OCI-LY7 (cell line): ENCODE data around the gene MYOF. TPM values are rescaled to one million over a fixed set of nuclear protein-coding genes. Genes with fewer than 3 reads are reported as not detected.

ENCODE experiments used
- BruUV-seq: library from RNA; stranded (reverse); fragments of 400-500 nt; replicated peaks from 2 replicates; lab custom pipeline; 2021; lab: Mats Ljungman, UMichigan
- CTCF ChIA-PET: fragments of 300-600 bp; sonication (Branson Sonifier 250); formaldehyde crosslinking; loops from one replicate; lab custom pipeline; 2022; ENCODE audit warnings: antibody characterized with exemption; ENCODE audit not compliant: unreplicated experiment; lab: Charles Lee
- POLR2A ChIA-PET: fragments of 300-600 bp; sonication (Branson Sonifier 250); formaldehyde crosslinking; loops from one replicate; lab custom pipeline; 2022; ENCODE audit warnings: antibody characterized with exemption; lab: Charles Lee
- DNase-seq: peaks from one replicate; pipeline ENCODE4 v3.0.0-alpha.2; 2015; ENCODE audit warnings: low spot score
- H2AFZ ChIP-seq: fragments of 200-600 bp; sonication (generic), shearing (Covaris generic); 2 replicates; pipeline ENCODE4 v1.6.1; 2014; ENCODE audit warnings: mild to moderate bottlenecking, antibody characterized with exemption, low read length, moderate library complexity
- H3K27ac ChIP-seq: fragments of 200-600 bp; sonication (generic); 2 replicates; pipeline ENCODE4 v1.5.1; 2014; ENCODE audit warnings: mixed run types, low read depth, mild to moderate bottlenecking, moderate library complexity, low read length, inconsistent platforms; ENCODE audit not compliant: poor library complexity, severe bottlenecking
- H3K36me3 ChIP-seq: fragments of 200-600 bp; sonication (generic); 2 replicates; pipeline ENCODE4 v1.6.1; 2014; ENCODE audit warnings: mild to moderate bottlenecking, antibody characterized with exemption, low read length, moderate library complexity, mixed read lengths; ENCODE audit not compliant: insufficient read depth
- H3K4me1 ChIP-seq: fragments of 200-600 bp; sonication (generic); 2 replicates; pipeline ENCODE4 v1.5.1; 2014; ENCODE audit warnings: mild to moderate bottlenecking, low read length; ENCODE audit not compliant: insufficient read depth, poor library complexity, severe bottlenecking
- H3K4me2 ChIP-seq: fragments of 200-600 bp; sonication (generic); 2 replicates; pipeline ENCODE4 v1.6.1; 2014; ENCODE audit warnings: mild to moderate bottlenecking, low read length
- H3K4me3 ChIP-seq: fragments of 200-600 bp; sonication (generic); 2 replicates; pipeline ENCODE4 v1.5.1; 2014; ENCODE audit warnings: mild to moderate bottlenecking, low read depth, low read length; ENCODE audit not compliant: poor library complexity, severe bottlenecking
- H3K79me2 ChIP-seq: fragments of 200-600 bp; sonication (generic); 2 replicates; pipeline ENCODE4 v1.6.1; 2016; ENCODE audit warnings: low read depth, mild to moderate bottlenecking, low read length, moderate library complexity, mixed read lengths; ENCODE audit not compliant: insufficient read depth
- H3K9me2 ChIP-seq: fragments of 200-600 bp; sonication (generic); 2 replicates; pipeline ENCODE4 v1.6.1; 2016; ENCODE audit warnings: mild to moderate bottlenecking, low read length, mixed read lengths; ENCODE audit not compliant: insufficient read depth
- H3K9me3 ChIP-seq: fragments of 200-600 bp; sonication (generic); 2 replicates; pipeline ENCODE4 v1.6.1; 2014; ENCODE audit warnings: mild to moderate bottlenecking, mixed run types, low read length, mixed read lengths
- H4K20me1 ChIP-seq: fragments of 200-600 bp; sonication (generic); 2 replicates; pipeline ENCODE4 v1.6.1; 2014; ENCODE audit warnings: mild to moderate bottlenecking, antibody characterized with exemption, low read length, moderate library complexity, mixed read lengths; ENCODE audit not compliant: insufficient read depth
- CTCF ChIP-seq: fragments of 200-600 bp; sonication (generic); conservative IDR thresholded peaks from 2 replicates; pipeline ENCODE4 v1.5.1; 2014; ENCODE audit warnings: mild to moderate bottlenecking, antibody characterized with exemption, low read length, moderate library complexity, mixed read lengths
- EZH2phosphoT487 ChIP-seq: fragments of 200-600 bp; sonication (generic); IDR thresholded peaks from 2 replicates; pipeline ENCODE4 v1.6.1; 2018; ENCODE audit warnings: low read depth, borderline replicate concordance, mild to moderate bottlenecking, mixed run types, antibody characterized with exemption, low read length, moderate library complexity, mixed read lengths
- intact Hi-C: fragments of 100-400 bp; cut with micrococcal nuclease; formaldehyde crosslinking; loops from one replicate; pipeline ENCODE4 v1.10.0; 2022; ENCODE audit not compliant: unreplicated experiment
- total RNA-seq, 2 experiments: library from RNA; depleted of rRNA in 1 of 2; stranded (reverse); fragments of >200 nt in 1 of 2; shearing (Covaris generic) in 1 of 2; gene quantifications; 2 replicates each; pipeline ENCODE4 v1.2.3, GENCODE V29; 2014 to 2022

Gene MYOF
- total RNA-seq, 2 experiments from 2014 or later = 0.42 TPM; not detected in 1

- no peaks in the 10 kb centered on the region for H3K9me3 ChIP-seq
- TF ChIP-seq EZH2phosphoT487 (no peak), CTCF (no peak)
- DNase-seq = no peak
- H3K4me3 ChIP-seq = no peak overlapping the region
- no peaks in the 10 kb centered on the region for H3K79me2 ChIP-seq
- no peaks in the 10 kb centered on the region for H3K9me2 ChIP-seq
- no peak overlapping the region for H3K27ac ChIP-seq
- no peaks in the 10 kb centered on the region for H3K4me1 ChIP-seq
- ChIA-PET POLR2A (interaction anchor here (0.5 to 1.4 kb wide), 6 partner anchors 78 to 414 kb away, joined by 3 to 6 read pairs (median 3); partner anchors contain the start of gene MYOF), CTCF (no interaction called here)
- no peaks in the 10 kb centered on the region for H3K36me3 ChIP-seq
- intact Hi-C loops = no loop called here
- H3K4me2 ChIP-seq = no peak overlapping the region
- H4K20me1 ChIP-seq = no peaks in the 10 kb centered on the region
- no peak overlapping the region for H2AFZ ChIP-seq
- BruUV-seq = no TSS peak
Observed at GRCh38 chr10:93379731-93380575, 102.2 kb downstream of the MYOF start.

- no peak overlapping the region for H3K4me3 ChIP-seq
- no peak overlapping the region for H3K4me2 ChIP-seq
- BruUV-seq = no TSS peak
- H3K9me3 ChIP-seq = no peaks in the 10 kb centered on the region
- no peaks in the 10 kb centered on the region for H4K20me1 ChIP-seq
- no peaks in the 10 kb centered on the region for H3K9me2 ChIP-seq
- intact Hi-C loops = no loop called here
- H3K36me3 ChIP-seq = no peaks in the 10 kb centered on the region
- ChIA-PET CTCF (no interaction called here), POLR2A (interaction anchor here (0.6 kb wide), 1 partner anchor 97 kb away, joined by 5 read pairs; no protein-coding TSS in a partner anchor)
- no peak overlapping the region for H2AFZ ChIP-seq
- no peaks in the 10 kb centered on the region for H3K4me1 ChIP-seq
- H3K27ac ChIP-seq = no peak overlapping the region
- no peaks in the 10 kb centered on the region for H3K79me2 ChIP-seq
- DNase-seq = no peak
- TF ChIP-seq CTCF = no peak
- TF ChIP-seq EZH2phosphoT487 = no peak
Observed at GRCh38 chr10:93378997-93379730, 103.0 kb downstream of the MYOF start.
